Measurements from ENCODE around the gene MEIOC.
"Not testable (repeated sequence)": the region's sequence is repeated elsewhere in the genome, so short reads cannot be mapped to it uniquely, and the experiment has no call there.

Gene MEIOC

DNA sequence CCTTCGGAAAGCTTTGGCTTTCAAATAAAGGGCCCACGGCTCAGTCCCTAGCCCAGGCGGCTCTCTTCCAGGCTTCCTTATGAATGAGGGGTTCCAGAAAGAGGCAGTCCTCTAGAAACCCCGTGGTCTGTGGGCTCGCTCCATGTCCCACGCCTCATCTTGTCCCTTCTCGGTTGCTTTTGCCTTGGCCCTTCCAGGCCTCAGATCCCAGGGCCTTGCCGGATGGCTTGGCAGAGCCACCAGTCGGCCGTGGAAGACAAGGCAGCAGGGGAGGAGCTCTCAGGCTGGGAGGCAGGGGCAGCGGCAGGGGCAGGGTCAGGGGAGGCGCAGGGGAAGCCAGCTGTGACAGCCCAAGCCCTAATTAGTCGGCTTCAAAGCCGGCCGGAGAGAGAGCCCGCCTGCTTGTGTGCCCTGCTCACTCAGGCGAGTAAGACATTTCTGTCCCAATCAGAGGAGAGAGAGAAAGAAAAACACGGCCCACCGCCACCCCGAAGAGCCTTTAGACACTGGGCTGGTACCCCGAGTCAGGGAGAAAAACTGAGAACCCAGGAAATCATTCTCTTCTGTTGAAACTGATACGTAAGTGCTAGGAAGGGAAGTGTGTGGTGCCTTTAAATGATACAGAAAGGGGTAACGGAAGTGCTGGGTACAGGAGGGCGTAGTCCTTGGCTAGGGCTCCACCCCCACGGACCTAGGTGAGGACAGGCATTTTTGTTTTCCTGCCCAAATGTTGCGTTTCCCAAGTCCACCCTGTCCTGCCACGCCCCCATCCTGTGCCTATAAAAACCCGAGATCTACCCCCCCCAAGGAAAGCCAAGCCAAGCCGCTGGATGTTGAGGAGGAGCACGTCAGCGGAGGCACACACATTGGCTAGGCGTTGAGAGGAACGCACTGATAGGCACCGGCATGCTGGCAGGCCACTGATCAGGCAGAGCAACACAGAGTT, 27.8 kb upstream of the MEIOC start:
- TF ChIP-seq POLR2A (IDR thresholded peaks at IDR 0.05; ENCODE audit: extremely low read depth, insufficient read length) = no peak
- TF ChIP-seq CTCF (IDR thresholded peaks at IDR 0.05; ENCODE audit: low read depth, low read length) = no peak
- no peak for TF ChIP-seq MAX (IDR thresholded peaks at IDR 0.05; ENCODE audit: low read depth, low read length)
- TF ChIP-seq MYC (IDR thresholded peaks at IDR 0.05; ENCODE audit: low read depth, low read length) = no peak
- H3K4me3 ChIP-seq (ENCODE audit: low read depth, low read length) = no peak overlapping the region
- DNase-seq (ENCODE audit: low read depth) = no peak

DNA sequence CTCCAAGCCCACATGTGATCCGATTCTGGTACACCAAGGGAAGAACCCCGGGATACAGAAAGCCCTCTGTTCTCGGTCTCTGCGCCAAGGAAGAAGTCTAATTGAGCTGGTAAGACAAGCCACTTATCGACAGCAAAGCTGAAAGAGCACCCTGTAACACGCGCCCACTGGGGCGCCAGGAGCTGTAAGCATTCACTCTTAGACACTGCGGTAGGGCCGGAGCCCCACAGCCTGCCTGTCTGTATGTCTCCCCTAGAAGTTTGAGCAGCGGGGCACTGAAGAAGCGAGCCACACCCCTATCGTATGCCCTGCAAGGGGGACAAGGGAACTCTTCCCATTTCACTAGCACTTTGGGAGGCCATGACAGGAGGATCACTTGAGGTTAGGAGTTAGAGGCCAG, 27.0 kb upstream of the MEIOC start:
- no peak for TF ChIP-seq CTCF (IDR thresholded peaks at IDR 0.05; ENCODE audit: low read depth, low read length)
- no peak for TF ChIP-seq MYC (IDR thresholded peaks at IDR 0.05; ENCODE audit: low read depth, low read length)
- TF ChIP-seq MAX (IDR thresholded peaks at IDR 0.05; ENCODE audit: low read depth, low read length) = no peak
- TF ChIP-seq POLR2A (IDR thresholded peaks at IDR 0.05; ENCODE audit: extremely low read depth, insufficient read length) = no peak
- no peak overlapping the region for H3K4me3 ChIP-seq (ENCODE audit: low read depth, low read length)

DNA sequence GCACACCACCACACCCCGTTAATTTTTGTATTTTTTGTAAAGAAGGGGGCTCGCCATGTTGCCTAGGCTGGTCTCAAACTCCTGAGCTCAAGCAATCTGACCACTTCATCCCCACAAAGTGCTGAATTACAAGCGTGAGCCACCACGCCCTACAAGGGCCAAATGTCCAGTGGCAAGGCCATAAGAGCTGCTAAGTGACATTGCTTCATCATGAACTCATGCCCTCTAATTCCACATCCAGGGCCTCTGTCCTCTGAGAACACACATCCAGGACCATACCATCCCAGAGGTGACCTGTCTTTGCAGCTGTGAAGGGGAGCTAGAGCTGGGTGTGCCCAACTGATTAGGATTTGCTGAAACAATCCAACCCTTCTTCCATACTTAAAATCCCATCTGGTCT, 25.6 kb upstream of the MEIOC start:
- H3K4me3 ChIP-seq (ENCODE audit: low read depth, low read length) = no peak overlapping the region
- TF ChIP-seq CTCF (IDR thresholded peaks at IDR 0.05; ENCODE audit: low read depth, low read length) = no peak
- TF ChIP-seq MYC (IDR thresholded peaks at IDR 0.05; ENCODE audit: low read depth, low read length) = no peak
- TF ChIP-seq POLR2A (IDR thresholded peaks at IDR 0.05; ENCODE audit: extremely low read depth, insufficient read length) = no peak
- no peak for TF ChIP-seq MAX (IDR thresholded peaks at IDR 0.05; ENCODE audit: low read depth, low read length)
- no peak for DNase-seq (ENCODE audit: low read depth)

More for the DNA sequence above, 27.0 kb upstream of the MEIOC start:
- no peak for DNase-seq (ENCODE audit: low read depth)

DNA sequence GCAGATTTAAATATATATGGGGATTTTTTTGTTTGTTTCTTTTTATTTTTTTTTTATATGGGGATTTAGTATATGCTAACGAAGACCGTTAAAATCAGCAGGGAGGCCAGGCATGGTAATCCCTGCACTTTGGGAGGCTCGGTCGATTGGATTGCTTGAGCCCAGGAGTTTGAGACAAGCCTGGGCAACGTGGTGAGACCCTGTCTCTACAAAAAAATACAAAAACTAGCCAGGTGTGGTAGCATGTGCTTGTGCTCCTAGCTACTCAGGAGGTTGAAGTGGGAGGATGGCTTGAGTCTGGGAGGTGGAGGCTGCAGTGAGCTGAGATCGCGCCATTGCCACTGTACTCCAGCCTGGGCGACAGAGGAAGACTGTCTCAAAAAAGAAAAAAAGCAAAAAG, 22.3 kb upstream of the MEIOC start:
- H3K4me3 ChIP-seq (ENCODE audit: low read depth, low read length) = no peak overlapping the region
- DNase-seq (ENCODE audit: low read depth) = no peak
- no peak for TF ChIP-seq MYC (IDR thresholded peaks at IDR 0.05; ENCODE audit: low read depth, low read length)
- TF ChIP-seq POLR2A (IDR thresholded peaks at IDR 0.05; ENCODE audit: extremely low read depth, insufficient read length) = no peak
- no peak for TF ChIP-seq CTCF (IDR thresholded peaks at IDR 0.05; ENCODE audit: low read depth, low read length)
- TF ChIP-seq MAX (IDR thresholded peaks at IDR 0.05; ENCODE audit: low read depth, low read length) = no peak

DNA sequence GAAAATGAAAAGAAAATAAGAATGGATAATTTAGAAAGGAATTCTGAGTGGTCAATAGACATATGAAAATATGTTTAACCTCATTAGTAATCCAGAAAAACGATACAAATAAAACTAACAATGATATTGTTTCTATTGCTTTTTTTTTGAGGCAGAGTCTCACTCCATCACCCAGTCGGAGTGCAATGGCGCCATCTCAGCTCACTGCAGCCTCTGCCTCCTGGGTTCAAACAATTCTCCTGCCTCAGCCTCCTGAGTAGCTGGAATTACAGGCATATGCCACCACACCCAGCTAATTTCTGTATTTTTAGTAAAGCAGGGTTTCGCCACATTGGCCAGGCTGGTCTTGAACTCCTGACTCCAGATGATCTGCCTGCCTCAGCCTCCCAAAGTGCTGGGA, 21.9 kb upstream of the MEIOC start:
- not testable (repeated sequence) for H3K4me3 ChIP-seq (ENCODE audit: low read depth, low read length); DNase-seq (ENCODE audit: low read depth)

DNA sequence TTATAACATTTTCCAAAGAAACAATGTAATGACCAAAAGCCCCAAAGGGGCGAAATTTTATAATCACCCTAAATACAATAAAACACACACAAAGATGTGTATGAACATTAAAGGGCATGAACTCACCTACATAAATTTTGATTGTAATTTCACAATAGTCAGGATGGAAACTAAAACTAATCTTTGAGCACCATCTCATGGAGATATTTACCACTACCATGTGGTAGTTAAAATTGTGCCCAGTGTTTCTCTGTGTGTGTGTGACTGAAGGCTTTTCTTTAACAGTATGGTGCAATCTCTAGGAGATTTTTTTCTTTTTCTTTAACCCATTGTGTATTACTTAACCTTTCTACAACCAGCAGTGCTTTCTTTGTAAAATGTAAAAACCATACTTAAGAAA, 19.7 kb upstream of the MEIOC start:
- peak; percentile 93 for TF ChIP-seq MAX (IDR thresholded peaks at IDR 0.05; ENCODE audit: low read depth, low read length)
- no peak for TF ChIP-seq POLR2A (IDR thresholded peaks at IDR 0.05; ENCODE audit: extremely low read depth, insufficient read length)
- TF ChIP-seq CTCF (IDR thresholded peaks at IDR 0.05; ENCODE audit: low read depth, low read length) = no peak
- no peak for TF ChIP-seq MYC (IDR thresholded peaks at IDR 0.05; ENCODE audit: low read depth, low read length)
- H3K4me3 ChIP-seq (ENCODE audit: low read depth, low read length) = no peak overlapping the region
- peak; percentile 60 for DNase-seq (ENCODE audit: low read depth)

Data from NB4 (cell line).